CD4-positive, alpha-beta T cell treated with Interleukin-21 for 1 hour (primary cell): Measurements from ENCODE around the gene MPHOSPH9.

Source experiments
- DNase-seq: peaks from one replicate; pipeline ENCODE4 v3.0.0-alpha.2; 2020

Gene MPHOSPH9

DNA sequence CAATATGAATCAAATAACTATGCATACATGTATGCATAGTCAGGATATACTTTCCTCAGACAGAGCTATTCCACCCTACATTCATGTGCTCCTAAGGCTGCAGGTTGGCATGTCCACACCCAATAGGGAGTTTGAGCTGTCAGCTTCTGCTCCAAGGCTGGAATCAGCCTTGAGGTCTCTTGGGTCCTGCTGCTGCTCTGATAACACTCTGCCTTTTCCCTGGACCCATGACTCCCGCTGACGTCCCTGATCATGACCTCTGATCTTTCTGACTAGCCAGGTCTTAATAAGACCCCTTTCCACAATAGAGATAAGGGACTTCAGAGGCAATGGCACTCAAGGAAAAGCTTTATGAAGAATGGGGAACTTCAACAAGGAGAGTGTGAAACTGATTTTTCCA, 87.7 kb downstream of the MPHOSPH9 start:
- no peak for DNase-seq

- DNase-seq = no peak
These were observed 89.0 kb downstream of the MPHOSPH9 start for GRCh38 chr12:123143736-123144461.

- DNase-seq = no peak
These were observed 89.8 kb downstream of the MPHOSPH9 start for GRCh38 chr12:123142921-123143735.

DNA sequence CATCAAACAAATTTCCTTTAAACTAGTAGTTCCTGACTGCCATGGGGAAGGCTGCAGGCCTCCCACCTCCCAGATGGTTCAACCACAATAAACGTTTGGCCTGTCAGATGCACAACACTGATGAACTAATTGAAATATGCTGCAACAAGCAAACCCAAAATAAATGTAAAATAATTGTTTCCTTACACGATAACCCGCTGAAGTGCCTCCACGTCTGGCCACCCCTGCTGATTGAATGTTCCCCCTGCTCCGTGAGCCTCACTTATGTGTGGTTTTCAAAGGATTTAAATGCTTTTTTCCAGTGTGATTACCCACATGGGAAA, 90.5 kb downstream of the MPHOSPH9 start:
- no peak for DNase-seq

- DNase-seq = no peak
These were observed 91.1 kb downstream of the MPHOSPH9 start for GRCh38 chr12:123141615-123142517.

DNA sequence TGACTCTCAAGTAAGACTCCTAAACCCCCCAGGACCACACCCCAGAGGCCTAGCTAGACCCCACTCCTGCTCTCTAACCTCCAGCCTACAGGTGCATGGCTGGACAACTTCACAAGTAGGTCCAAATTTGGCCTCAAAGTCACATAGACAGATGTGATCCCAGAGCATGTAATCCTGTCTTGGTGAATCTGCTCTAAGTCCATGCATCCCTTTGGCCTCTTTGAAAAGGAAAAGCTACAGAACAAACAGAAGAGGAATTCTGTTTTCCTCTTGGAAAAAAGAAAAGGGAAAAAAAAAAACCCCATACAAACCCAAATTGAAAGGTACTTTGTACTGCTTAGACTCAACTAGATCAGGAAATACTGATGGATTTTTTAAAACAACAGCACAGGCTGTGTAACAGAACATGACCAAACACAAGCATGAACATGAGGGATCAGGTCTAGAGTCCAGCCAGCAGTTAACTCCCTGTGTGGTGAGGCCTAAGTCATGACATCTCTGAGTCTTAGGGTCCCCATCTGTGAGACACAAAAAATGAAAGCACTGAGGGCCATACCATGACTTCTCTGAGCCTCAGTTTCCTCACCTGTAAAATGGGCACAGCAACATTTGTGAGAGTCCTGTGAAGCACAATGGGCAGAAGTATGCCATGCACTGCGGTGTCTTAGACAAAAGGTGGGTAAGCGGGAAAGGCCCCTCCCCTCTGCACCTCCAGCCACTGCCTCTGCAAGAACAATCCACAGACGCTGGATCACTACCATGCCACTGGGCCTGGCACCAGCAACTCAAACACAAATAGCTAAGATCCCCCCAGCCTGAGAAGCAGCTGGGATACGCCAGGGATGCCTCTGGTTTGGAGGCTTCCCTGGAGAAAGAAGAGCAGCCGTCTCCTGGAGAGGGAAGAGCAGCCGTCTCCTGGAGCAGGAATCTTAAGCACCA, 92.0 kb downstream of the MPHOSPH9 start:
- DNase-seq = no peak

DNA sequence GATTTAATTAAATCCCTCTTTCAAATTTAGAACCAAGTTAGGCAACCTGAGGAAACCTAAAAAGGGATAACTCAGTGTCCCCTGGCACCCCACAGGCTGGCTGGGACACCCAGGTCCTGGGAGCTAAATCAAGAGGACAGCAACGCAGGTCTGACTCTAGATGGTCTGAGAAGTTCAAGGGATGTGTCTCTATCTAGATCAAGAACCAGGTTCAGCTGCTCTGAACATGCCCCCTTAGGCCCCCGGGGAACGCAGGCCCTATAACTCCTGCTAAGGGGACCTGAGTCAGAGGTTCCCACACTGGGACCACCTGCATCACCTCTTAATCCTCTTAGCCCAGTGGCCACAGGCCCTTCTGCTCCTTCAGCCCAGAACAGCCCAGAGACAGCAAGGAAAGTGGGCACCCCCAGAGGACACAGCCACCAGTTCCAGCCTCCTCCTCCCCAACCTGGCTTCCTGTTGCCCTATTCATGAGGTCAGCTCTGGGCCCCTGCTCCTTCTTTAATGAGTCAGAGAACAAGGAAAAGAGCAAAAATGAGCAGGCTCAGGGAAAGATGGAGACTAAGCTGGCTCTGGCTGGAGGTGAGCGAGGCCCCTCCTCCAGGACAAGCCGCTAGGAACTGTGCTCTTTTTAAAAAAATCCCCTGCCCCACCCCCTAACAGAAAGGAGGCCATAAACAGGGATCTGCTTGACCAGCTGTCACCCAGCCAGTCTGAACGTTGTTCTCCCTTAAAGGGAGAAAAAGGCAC, 92.8 kb downstream of the MPHOSPH9 start:
- no peak for DNase-seq

GRCh38 chr12:123135688-123136087, 97.3 kb downstream of the MPHOSPH9 start:
- no peak for DNase-seq

- DNase-seq = no peak
These were observed 98.1 kb downstream of the MPHOSPH9 start for GRCh38 chr12:123134826-123135225.

- no peak for DNase-seq
These were observed 98.7 kb downstream of the MPHOSPH9 start for GRCh38 chr12:123134271-123134671.

- no peak for DNase-seq
These were observed 99.2 kb downstream of the MPHOSPH9 start for GRCh38 chr12:123133701-123134100.

GRCh38 chr12:123132951-123133619, 99.9 kb downstream of the MPHOSPH9 start:
- no peak for DNase-seq

DNA sequence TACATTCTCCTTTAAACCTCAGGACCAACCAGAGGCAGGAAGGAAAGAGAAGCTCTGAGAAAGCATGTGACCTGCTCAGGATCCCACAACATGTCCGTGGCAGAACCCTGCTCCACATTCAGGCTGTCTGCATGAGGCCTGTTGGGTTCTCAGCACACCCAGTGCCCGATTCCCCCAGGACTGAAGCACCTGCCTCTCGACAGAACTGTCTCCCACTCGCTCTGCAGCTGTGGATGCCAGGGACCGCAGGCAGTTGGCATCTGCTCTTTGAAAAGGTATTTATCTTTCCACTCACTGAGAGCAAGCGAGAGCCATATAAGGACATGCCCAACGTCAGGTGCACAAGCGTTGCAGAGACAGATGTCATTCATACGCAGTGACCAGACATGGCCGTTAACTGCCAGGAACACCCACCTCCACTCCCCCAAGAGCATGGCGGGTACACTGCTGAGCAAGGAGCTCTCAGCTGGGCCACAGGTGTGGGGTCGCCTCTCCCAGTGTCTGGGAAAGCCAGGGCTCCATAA, 101.0 kb downstream of the MPHOSPH9 start:
- DNase-seq = peak; percentile 55

- DNase-seq = no peak
These were observed 101.6 kb downstream of the MPHOSPH9 start for GRCh38 chr12:123131291-123131832.

DNA sequence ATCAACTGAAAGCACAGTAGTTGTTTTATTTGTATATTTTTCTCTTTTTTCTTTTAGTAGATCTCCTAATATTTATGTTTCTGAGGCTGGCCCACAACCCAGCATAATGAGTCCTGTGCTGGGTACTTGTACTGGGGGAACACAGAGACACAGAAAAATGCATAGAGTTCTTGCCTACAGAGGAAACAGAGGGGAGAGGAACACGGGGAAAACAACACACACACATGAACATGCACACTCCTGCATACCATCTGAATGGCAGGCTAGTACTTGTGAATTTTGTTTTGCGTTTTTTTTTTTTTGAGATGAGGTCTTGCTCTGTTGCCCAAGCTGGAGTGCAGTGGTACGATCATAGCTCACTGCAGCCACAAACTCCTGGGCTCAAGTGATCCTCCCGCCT, 103.3 kb downstream of the MPHOSPH9 start:
- DNase-seq = no peak

DNA sequence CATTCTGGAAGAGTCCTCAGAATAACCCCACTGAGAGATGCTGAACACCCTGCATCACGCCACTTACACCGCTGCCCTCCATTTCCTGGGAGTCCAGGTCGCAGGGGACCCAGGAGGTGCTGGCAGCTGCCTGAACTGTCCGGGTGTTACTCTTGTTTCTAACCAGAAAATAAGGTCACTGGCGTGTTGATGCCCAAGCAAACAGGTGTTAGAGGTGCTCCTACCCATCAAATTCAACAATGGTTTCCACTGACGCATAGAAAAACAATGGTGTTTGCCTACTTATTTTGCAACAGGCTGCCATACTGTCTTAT, 105.8 kb downstream of the MPHOSPH9 start:
- no peak for DNase-seq

DNA sequence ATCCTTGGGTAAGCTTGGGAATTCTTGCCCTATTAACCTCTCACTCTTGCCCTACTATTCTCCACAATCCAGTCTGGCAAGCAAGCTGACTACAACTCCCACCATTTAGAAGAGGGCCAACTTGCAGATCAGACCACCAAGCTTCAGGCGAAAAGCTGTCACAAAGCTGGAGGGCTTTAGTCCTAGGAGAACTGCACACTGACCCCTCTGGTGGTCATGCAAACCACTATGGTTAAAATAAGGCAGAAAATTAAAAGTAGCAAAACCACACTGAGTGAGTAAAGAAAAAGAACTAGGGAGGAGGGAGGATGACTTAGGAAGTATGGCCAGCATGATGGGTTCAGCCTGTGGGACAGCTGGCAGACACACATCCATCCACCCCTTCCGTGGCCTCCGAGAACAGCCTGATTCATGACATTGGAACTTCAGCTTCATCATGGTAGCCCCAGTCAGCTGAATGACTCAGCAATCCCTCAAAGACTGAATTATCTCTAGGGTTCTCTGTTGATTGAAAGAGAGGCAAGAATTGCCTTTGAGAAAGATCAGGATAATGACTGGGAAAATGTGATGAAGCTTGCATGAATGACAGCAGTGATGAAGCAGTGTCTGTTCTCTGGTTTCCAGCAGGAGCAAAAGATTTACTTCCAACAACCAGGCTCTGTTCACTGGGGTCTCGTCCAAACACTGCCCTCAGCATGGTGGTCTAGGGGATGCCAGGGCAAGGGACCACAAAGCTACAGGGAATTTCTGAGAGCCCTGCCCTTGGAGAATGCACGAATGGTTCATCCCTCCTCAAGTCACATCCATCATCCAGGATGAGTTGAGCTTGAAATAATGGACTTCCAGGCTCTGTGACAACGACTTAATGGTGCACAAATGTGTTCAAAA, 106.4 kb downstream of the MPHOSPH9 start:
- DNase-seq = no peak

DNA sequence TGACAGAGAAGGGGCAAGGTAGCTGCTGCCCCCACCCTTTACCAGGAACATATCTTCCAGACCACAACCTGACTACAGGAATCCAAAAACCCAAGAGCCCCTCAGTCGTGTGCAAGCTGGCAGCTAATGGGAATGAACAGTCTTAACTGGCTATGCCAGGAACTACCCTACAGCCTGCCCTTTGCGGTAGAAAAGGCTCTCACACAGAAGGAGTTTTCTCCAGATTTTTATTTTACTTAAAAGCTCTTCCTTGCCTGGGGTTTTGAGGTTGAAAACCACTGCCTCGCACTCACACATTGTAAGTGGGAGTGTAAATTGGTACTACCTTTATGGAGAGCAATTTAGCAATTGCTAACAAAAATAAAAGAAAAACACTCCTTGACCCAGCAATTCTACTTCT, 110.3 kb downstream of the MPHOSPH9 start:
- DNase-seq = no peak

GRCh38 chr12:123121670-123122069, 111.3 kb downstream of the MPHOSPH9 start:
- no peak for DNase-seq
